Activated T-cell treated with anti-CD3 and anti-CD28 coated beads, Interleukin-2, amount 50 U/mL, for 1 hour (primary cell): ENCODE results near the gene ASB17.
"Not testable (repeated sequence)": the region's sequence is repeated elsewhere in the genome, so short reads cannot be mapped to it uniquely, and the experiment has no call there.

Source experiments
- DNase-seq: peaks from one replicate; pipeline ENCODE4 v3.0.0-alpha.2; 2020

ASB17 gene

GRCh38 chr1:75932304-75932703, at the start of gene ASB17:
TSS of gene ASB17 (minus strand) at chr1:75932404. CDS start at chr1:75932291, 113 bp downstream.
- no peak for DNase-seq

- no peak for DNase-seq
These were observed 49.0 kb upstream of the ASB17 start for GRCh38 chr1:75980972-75981897.

- DNase-seq, result no peak
These were observed 38.4 kb upstream of the ASB17 start for GRCh38 chr1:75970631-75971030.

- DNase-seq, result no peak
These were observed 37.3 kb upstream of the ASB17 start for GRCh38 chr1:75969550-75969949.

GRCh38 chr1:75967719-75968118, 35.5 kb upstream of the ASB17 start:
- no peak for DNase-seq

GRCh38 chr1:75964760-75965408, 32.7 kb upstream of the ASB17 start:
- no peak for DNase-seq

- DNase-seq, result not testable (repeated sequence)
These were observed 32.0 kb upstream of the ASB17 start for GRCh38 chr1:75964110-75964759.

GRCh38 chr1:75954586-75954985, 22.4 kb upstream of the ASB17 start:
- DNase-seq, result no peak

- no peak for DNase-seq
These were observed 21.3 kb upstream of the ASB17 start for GRCh38 chr1:75953461-75953860.

GRCh38 chr1:75952016-75952415, 19.8 kb upstream of the ASB17 start:
- DNase-seq, result no peak

- no peak for DNase-seq
These were observed 18.0 kb upstream of the ASB17 start for GRCh38 chr1:75950176-75950575.

- DNase-seq, result not testable (repeated sequence)
These were observed 10.8 kb upstream of the ASB17 start for GRCh38 chr1:75943037-75943436.

GRCh38 chr1:75937034-75937433, 4.8 kb upstream of the ASB17 start:
- no peak for DNase-seq

GRCh38 chr1:75922698-75923097, 9.5 kb downstream of the ASB17 start:
- no peak for DNase-seq

- DNase-seq, result no peak
These were observed 15.4 kb downstream of the ASB17 start for GRCh38 chr1:75916834-75917233.

GRCh38 chr1:75908717-75909152, 23.5 kb downstream of the ASB17 start:
- no peak for DNase-seq

- no peak for DNase-seq
These were observed 30.8 kb downstream of the ASB17 start for GRCh38 chr1:75901371-75901770.

- DNase-seq, result no peak
These were observed 47.8 kb downstream of the ASB17 start for GRCh38 chr1:75884437-75884836.

GRCh38 chr1:75879985-75880384, 52.2 kb downstream of the ASB17 start:
- DNase-seq, result no peak

- DNase-seq, result no peak
These were observed 61.3 kb downstream of the ASB17 start for GRCh38 chr1:75870951-75871350.
